GM19023 (cell line): ENCODE results near the gene OR2S2.
"Not testable (repeated sequence)": the region's sequence is repeated elsewhere in the genome, so short reads cannot be mapped to it uniquely, and the experiment has no call there.

Experiments used
- ATAC-seq: cut with Tn5 transposase; IDR thresholded peaks from one replicate; pipeline ENCODE4 v1.9.1; 2021; ENCODE audit warnings: mild to moderate bottlenecking, moderate library complexity; ENCODE audit not compliant: unreplicated experiment

OR2S2 gene, protein sequence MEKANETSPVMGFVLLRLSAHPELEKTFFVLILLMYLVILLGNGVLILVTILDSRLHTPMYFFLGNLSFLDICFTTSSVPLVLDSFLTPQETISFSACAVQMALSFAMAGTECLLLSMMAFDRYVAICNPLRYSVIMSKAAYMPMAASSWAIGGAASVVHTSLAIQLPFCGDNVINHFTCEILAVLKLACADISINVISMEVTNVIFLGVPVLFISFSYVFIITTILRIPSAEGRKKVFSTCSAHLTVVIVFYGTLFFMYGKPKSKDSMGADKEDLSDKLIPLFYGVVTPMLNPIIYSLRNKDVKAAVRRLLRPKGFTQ

GRCh38 chr9:35958104-35958837, at the start of gene OR2S2:
TSS of gene OR2S2 (minus strand) at chr9:35958154. CDS start at chr9:35958098, 56 bp downstream.
- no peak for ATAC-seq

DNA sequence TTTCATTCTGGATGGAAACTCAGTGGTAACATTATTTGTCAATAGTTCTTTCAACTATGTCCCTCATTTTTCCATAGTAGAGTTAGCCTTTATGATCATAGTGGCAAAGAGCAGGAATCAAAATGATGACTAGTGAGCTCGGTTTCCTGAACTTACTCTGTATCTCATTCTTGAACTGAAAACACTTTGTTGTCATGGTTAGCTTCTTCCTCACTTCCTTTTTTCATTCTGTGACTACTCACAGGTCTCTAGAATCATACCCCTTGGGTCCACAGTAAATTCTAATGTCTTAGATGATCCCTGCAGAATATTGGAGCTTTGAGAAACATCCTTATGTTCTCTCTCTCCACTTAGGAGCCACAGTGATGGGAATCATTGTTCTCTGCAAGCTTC, 49.4 kb upstream of the OR2S2 start:
- no peak for ATAC-seq

- no peak for ATAC-seq
Observed at GRCh38 chr9:36006549-36007315, 48.8 kb upstream of the OR2S2 start.

DNA sequence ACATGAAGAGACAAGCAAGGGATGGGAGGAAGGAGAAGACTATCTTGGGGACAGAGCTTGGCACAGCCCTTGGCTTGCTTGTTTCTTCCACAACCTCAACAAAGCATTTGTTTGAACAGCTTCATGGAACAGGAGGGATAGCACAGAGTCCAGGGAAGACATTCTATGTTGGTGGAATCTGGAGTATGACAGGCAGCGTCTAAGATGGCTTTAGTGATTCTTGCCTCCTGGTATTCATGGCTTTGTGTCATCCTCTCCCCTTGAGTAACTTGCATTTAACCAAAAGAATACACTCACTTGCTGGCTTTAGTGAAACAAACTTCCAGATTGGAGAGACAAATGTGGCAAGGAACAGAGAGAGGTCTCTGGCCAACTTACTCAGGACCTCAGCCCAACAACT, 47.9 kb upstream of the OR2S2 start:
- no peak for ATAC-seq

GRCh38 chr9:35998333-35998732, 40.4 kb upstream of the OR2S2 start:
- ATAC-seq, result no peak

DNA sequence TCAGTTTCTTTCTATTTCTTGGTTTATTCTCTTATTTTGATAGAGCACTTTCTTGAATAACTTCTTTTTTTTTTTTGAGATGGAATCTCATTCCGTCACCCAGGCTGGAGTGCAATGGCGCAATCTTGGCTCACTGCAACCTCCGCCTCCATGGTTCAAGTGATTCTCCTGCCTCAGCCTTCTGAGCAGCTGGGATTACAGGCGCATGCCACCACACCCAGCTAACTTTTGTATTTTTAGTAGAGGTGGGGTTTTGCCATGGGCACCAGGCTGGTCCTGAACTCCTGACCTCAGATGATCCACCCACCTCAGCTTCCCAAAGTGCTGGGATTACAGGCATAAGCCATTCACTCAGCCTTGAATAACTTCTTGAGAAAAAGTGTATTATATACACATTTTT, 39.1 kb upstream of the OR2S2 start:
- not testable (repeated sequence) for ATAC-seq

DNA sequence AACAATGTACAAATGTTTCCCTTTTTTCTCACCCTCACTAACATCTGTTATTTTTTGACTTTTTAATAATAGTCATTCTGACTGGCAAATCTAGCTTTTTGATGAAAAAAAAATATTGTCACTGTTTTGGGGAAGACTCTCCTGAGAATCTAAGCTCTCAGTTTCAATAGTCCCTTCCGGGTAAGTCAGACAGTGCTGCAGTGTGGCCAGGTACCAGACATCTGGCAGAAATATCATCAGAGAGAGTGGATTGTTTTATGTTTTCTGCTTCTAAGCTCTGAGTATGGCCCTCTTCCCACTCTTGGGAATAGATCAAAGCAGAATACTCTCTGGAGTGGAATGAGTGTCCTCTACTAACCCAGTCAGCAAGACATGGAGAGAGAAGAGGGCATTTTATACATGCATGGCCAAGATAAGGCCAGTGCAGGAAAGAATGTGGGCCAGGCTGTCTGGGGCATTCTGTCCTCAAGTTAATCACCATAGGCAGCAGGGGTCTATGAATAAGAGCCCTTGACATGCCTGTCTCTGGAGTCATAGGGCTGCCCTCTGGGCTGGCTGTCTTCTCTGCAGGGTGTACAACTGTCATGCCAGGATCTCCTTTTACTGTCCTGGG, 38.5 kb upstream of the OR2S2 start:
- no peak for ATAC-seq

GRCh38 chr9:35994959-35995358, 37.0 kb upstream of the OR2S2 start:
- no peak for ATAC-seq

DNA sequence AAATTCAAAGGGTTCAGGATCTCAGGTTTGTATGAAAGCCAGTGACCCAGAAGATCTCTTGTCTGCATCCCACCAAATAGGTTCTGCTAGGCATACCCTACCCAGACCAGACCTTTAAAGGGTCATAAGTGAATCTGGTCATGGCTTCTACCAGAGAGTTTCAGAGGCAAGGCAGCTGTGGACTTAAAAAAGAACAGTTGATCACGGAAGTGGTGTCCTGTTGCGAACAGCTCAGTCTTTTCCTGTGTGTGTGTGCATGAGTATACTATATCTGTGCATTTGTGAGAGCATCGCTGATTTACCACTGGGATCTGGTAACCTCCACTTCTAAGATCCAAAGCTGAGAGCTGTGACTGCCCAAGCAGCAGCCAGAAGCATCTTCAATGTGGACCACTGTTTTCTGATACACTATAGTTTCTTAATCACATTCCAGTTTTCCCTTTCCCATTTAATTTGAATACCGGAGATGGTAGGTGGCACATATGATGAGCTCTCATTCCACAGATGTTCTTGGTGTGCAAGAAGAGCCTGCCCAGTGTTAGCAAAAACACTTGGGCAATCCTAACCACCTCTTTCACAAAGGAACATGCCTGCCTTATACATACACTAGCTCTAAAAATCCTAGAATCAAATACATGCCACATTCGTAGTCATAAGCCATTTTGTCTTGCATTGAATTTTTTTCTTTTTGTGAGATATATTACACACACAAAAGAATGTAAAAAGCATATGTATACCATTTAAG, 36.2 kb upstream of the OR2S2 start:
- ATAC-seq, result no peak

GRCh38 chr9:35993136-35993535, 35.2 kb upstream of the OR2S2 start:
- not testable (repeated sequence) for ATAC-seq

GRCh38 chr9:35990155-35990554, 32.2 kb upstream of the OR2S2 start:
- no peak for ATAC-seq

DNA sequence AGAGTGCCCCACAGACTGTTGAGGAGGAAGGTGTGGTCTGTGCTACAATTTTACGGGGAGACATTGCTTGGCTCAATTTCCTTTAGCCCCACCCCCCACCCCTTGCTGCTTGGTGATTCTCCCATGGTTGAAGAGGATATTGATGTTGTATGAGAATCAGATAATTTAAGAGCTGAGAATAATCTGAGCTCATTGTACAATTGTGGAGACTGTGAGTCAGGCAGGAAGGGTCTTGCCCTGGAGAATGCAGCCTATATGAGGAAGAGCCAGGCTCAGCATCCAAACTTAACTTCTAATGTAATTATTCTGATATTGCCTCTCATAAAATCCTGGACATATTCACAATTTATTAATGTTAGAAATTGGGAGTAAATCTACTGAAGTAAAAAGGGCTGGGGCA, 26.1 kb upstream of the OR2S2 start:
- ATAC-seq, result no peak

- no peak for ATAC-seq
Observed at GRCh38 chr9:35981699-35982098, 23.7 kb upstream of the OR2S2 start.

- ATAC-seq, result no peak
Observed at GRCh38 chr9:35980289-35981011, 22.5 kb upstream of the OR2S2 start.

- no peak for ATAC-seq
Observed at GRCh38 chr9:35978792-35979191, 20.8 kb upstream of the OR2S2 start.

- no peak for ATAC-seq
Observed at GRCh38 chr9:35976726-35977125, 18.8 kb upstream of the OR2S2 start.

DNA sequence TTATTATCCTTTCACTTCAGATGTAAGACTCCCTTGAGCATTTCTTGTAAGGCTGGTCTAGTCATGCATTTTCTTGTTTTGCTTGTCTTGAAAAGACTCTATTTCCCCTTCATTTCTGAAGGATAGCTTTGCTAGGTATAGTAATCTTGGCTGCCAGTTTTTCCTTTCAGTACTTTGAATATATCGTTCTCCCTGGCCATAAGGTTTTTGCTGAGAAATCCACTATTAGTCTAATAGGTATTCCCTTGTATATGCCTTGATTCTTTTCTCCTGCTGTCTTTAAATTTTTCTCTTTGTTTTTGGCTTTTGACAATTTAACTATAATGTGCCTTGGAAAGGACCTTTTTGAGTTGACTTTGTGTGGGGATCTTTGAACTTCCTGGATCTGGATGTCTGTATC, 16.8 kb upstream of the OR2S2 start:
- ATAC-seq, result no peak

DNA sequence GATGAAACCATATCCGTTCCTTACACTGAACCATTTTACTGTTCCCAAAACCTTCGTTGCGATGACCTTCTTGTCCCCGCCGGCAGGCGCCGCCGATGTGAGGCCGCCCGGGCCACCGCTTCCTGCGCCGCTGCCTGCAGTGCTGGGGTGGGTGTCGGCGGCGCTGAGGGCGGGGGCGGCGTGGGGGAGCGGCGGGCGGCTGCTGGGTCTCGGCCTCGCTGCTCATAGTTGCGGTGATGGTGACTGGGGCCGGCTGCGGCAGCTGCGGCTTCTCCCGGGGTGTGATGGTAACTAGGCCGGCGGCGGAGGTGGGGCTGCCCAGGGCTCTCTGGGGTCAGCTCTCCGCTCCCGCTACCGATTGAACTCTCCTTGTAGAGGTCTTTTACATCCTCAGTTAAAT, 14.1 kb upstream of the OR2S2 start:
- no peak for ATAC-seq

DNA sequence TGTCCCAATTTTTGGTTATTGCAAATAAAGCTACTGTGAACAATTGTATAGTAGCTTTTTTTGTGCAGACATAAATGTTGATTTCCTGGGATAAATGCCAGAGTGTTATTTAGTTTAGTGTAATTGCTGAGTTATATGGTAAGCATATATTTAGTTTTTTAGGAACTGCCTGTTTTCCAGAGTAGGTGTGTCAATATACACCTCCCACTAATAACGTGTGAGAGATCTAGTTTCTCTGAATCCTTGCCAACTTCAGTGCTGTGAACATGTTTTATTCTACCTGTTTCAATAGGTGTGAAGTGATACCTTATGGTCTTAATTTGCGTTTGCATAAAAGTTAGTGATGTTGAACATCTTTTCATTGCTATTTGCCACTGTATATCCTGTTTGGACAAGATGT, 9.1 kb upstream of the OR2S2 start:
- no peak for ATAC-seq

GRCh38 chr9:35966433-35966832, 8.5 kb upstream of the OR2S2 start:
- no peak for ATAC-seq
